Prostate gland (tissue), 2 donors: ENCODE measurements around the gene DRD2.

ENCODE experiments used
- CTCF ChIP-seq, 4 experiments: fragments of 200-600 bp in 2 of 4; fragments of 450-650 bp in 2 of 4; sonication (generic) in 2 of 4; IDR thresholded peaks; 1 replicate in 3 of 4; 2 replicates in 1 of 4; pipeline ENCODE4 v1.5.1; 2016 to 2019; ENCODE audit warnings: antibody characterized with exemption in 4 of 4, mild to moderate bottlenecking in 2 of 4, moderate library complexity in 2 of 4
- POLR2AphosphoS5 ChIP-seq: sonication (generic); formaldehyde crosslinking; IDR thresholded peaks from one replicate; pipeline ENCODE4 v1.6.1; 2017; ENCODE audit warnings: antibody characterized with exemption

GRCh38 chr11:113457784-113458183 is 17.4 kb downstream of the DRD2 start:
- TF ChIP-seq CTCF (IDR thresholded peaks at IDR 0.05): no peak
- TF ChIP-seq POLR2AphosphoS5: no peak
